Vagina (tissue), 2 donors: ENCODE measurements around the gene UBL3. TPM values are rescaled to one million over a fixed set of nuclear protein-coding genes. Genes with fewer than 3 reads are reported as not detected.

ENCODE experiments used
- DNase-seq, 2 donors: peaks; one replicate each; pipeline ENCODE4 v3.0.0-alpha.2; 2017; ENCODE audit errors: extremely low spot score in 2 of 2
- H3K27ac ChIP-seq: fragments of 200-600 bp; sonication (generic); one replicate; pipeline ENCODE4 v1.5.1; 2019
- H3K27me3 ChIP-seq: fragments of 200-600 bp; sonication (generic); one replicate; pipeline ENCODE4 v1.5.1; 2019
- H3K36me3 ChIP-seq, 2 donors: fragments of 200-600 bp; sonication (generic); one replicate each; pipeline ENCODE4 v1.5.1; 2017 to 2019
- H3K4me1 ChIP-seq: fragments of 200-600 bp; sonication (generic); one replicate; pipeline ENCODE4 v1.5.1; 2019
- H3K4me3 ChIP-seq, 2 donors: fragments of 200-600 bp; sonication (generic); 1 replicate in 1 of 2; 2 replicates in 1 of 2; pipeline ENCODE4 v1.5.1; 2016 to 2019
- H3K9me3 ChIP-seq: fragments of 200-600 bp; sonication (generic); one replicate; pipeline ENCODE4 v1.5.1; 2019
- POLR2A ChIP-seq, 2 donors: fragments of 450-650 bp; IDR thresholded peaks; one replicate each; pipeline ENCODE4 v1.6.1; 2017; ENCODE audit warnings: antibody characterized with exemption in 2 of 2, mild to moderate bottlenecking in 2 of 2, moderate library complexity in 2 of 2
- POLR2AphosphoS5 ChIP-seq, 2 donors: sonication (generic); formaldehyde crosslinking; IDR thresholded peaks; one replicate each; pipeline ENCODE4 v1.9.0; 2017; ENCODE audit warnings: antibody characterized with exemption in 2 of 2, mild to moderate bottlenecking in 2 of 2, low read depth in 1 of 2; ENCODE audit not compliant: insufficient read depth in 1 of 2
- intact Hi-C: fragments of 100-400 bp; cut with DNase I; formaldehyde crosslinking; loops from one replicate; pipeline ENCODE4 v1.15.1; 2023
- total RNA-seq: library from RNA; depleted of rRNA; stranded (reverse); fragments of >200 nt; gene quantifications from one replicate; pipeline ENCODE4 v1.2.3, GENCODE V29; 2016
- TF ChIP-seq, protein P1 (sequence below), 3 experiments: fragments of 450-650 bp in 2 of 3; fragments of 200-600 bp in 1 of 3; sonication (generic) in 1 of 3; IDR thresholded peaks; one replicate each; pipeline ENCODE4 v1.5.1; 2017 to 2019; ENCODE audit warnings: antibody characterized with exemption in 3 of 3, mild to moderate bottlenecking in 2 of 3, moderate library complexity in 2 of 3

The UBL3 gene
- total RNA-seq, 1 donor from 2014 or later = 33.4 TPM

DNA sequence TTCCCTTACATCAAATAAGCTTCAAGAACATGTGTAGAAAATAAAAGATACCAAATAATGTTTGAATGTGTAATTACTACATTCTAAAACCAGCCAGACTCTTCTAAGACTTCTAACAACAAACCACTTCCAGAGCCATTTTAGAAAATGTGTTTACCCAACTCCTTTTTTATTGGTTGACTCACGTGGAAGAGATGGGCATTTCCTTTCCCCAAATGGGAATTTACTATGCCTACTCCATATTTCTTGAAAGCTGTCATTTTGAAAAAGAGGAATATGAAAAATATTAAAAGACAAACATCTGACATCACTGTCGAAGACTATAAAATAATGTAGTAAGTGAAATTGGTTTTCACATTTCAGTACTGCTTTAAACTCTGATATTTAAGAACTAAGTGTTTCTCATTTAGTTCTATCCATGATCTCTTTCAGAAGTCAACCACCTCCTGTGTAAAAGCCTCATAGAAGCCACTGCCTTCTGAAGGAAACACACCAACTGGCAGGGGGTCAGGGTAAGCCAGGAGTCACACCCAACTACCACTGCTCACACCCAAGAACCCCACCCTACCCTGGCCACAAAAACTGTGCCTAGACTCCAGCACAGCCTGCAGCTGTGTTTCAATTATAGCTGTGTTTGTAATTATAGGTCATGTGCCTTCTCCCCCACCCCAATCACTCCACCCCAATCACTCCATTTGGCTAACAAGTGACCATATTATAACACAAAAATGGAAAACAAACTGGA is 86.8 kb downstream of the UBL3 start:
- intact Hi-C loops = no loop called here
- H3K27ac ChIP-seq = no peak overlapping the region

GRCh38 chr13:29761815-29762214 is 88.6 kb downstream of the UBL3 start:
- intact Hi-C loops = no loop called here
- TF ChIP-seq POLR2A (IDR thresholded peaks at IDR 0.05) = no peak
- TF ChIP-seq, protein P1, sequence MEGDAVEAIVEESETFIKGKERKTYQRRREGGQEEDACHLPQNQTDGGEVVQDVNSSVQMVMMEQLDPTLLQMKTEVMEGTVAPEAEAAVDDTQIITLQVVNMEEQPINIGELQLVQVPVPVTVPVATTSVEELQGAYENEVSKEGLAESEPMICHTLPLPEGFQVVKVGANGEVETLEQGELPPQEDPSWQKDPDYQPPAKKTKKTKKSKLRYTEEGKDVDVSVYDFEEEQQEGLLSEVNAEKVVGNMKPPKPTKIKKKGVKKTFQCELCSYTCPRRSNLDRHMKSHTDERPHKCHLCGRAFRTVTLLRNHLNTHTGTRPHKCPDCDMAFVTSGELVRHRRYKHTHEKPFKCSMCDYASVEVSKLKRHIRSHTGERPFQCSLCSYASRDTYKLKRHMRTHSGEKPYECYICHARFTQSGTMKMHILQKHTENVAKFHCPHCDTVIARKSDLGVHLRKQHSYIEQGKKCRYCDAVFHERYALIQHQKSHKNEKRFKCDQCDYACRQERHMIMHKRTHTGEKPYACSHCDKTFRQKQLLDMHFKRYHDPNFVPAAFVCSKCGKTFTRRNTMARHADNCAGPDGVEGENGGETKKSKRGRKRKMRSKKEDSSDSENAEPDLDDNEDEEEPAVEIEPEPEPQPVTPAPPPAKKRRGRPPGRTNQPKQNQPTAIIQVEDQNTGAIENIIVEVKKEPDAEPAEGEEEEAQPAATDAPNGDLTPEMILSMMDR (IDR thresholded peaks at IDR 0.05) = no peak
- no peak for TF ChIP-seq POLR2AphosphoS5 (IDR thresholded peaks at IDR 0.05; ENCODE audit: insufficient read depth in 1 of 2, low read depth in 1 of 2)
- H3K4me1 ChIP-seq = peaks cover 6% of the 10 kb centered on the region
- H3K27me3 ChIP-seq = no peaks in the 10 kb centered on the region
- DNase-seq = no peak
- peaks cover 0 to 4% of the 10 kb centered on the region in 2 donors for H3K36me3 ChIP-seq
- H3K9me3 ChIP-seq = no peaks in the 10 kb centered on the region
- no peak overlapping the region for H3K4me3 ChIP-seq
- H3K27ac ChIP-seq = no peak overlapping the region

More for the DNA sequence above, 86.8 kb downstream of the UBL3 start:
- TF ChIP-seq POLR2AphosphoS5 (IDR thresholded peaks at IDR 0.05; ENCODE audit: insufficient read depth in 1 of 2, low read depth in 1 of 2) (no peak), POLR2A (IDR thresholded peaks at IDR 0.05) (no peak)
- TF ChIP-seq, protein P1 (IDR thresholded peaks at IDR 0.05) = no peak
- Histone ChIP-seq H3K9me3 (no peaks in the 10 kb centered on the region), H3K4me1 (peaks cover 6% of the 10 kb centered on the region), H3K27me3 (no peaks in the 10 kb centered on the region), H3K4me3 (no peak overlapping the region), H3K36me3 (peaks cover 0 to 4% of the 10 kb centered on the region in 2 donors)
- no peak for DNase-seq

- intact Hi-C loops = no loop called here
- DNase-seq = no peak
- Histone ChIP-seq H3K27me3 (no peaks in the 10 kb centered on the region), H3K4me1 (peaks cover 6% of the 10 kb centered on the region), H3K9me3 (no peaks in the 10 kb centered on the region), H3K27ac (no peak overlapping the region), H3K4me3 (no peak overlapping the region), H3K36me3 (no peaks in the 10 kb centered on the region)
- no peak for TF ChIP-seq POLR2AphosphoS5 (IDR thresholded peaks at IDR 0.05; ENCODE audit: insufficient read depth in 1 of 2, low read depth in 1 of 2)
- TF ChIP-seq, protein P1 (IDR thresholded peaks at IDR 0.05) = no peak
- no peak for TF ChIP-seq POLR2A (IDR thresholded peaks at IDR 0.05)
Measured at GRCh38 chr13:29761160-29761559, 89.3 kb downstream of the UBL3 start.

DNA sequence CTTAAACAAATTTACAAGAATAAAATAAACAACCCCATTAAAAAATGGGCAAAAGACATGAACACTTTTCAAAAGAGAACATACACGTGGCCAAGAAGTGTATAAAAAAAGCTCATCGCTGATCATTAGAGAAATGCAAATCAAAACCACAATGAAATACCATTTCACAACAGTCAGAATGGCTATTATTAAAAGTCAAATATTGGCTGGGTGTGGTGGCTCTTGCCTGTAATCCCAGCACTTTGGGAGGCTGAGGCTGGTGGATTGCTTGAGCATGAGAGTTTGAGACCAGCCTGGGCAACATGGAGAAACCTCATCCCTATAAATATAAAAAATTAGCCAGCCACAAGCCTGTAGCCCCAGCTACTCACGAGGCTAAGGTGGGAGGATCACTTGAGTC is 89.9 kb downstream of the UBL3 start:
- DNase-seq = no peak
- Histone ChIP-seq H3K27ac (no peak overlapping the region), H3K4me1 (peaks cover 6% of the 10 kb centered on the region), H3K36me3 (no peaks in the 10 kb centered on the region), H3K9me3 (no peaks in the 10 kb centered on the region), H3K27me3 (no peaks in the 10 kb centered on the region), H3K4me3 (no peak overlapping the region)
- TF ChIP-seq POLR2A (IDR thresholded peaks at IDR 0.05) (no peak), POLR2AphosphoS5 (IDR thresholded peaks at IDR 0.05; ENCODE audit: insufficient read depth in 1 of 2, low read depth in 1 of 2) (no peak)
- TF ChIP-seq, protein P1 (IDR thresholded peaks at IDR 0.05) = no peak
- intact Hi-C loops = no loop called here

- Histone ChIP-seq H3K9me3 (no peaks in the 10 kb centered on the region), H3K4me3 (no peak overlapping the region), H3K27me3 (no peaks in the 10 kb centered on the region), H3K27ac (no peak overlapping the region), H3K36me3 (no peaks in the 10 kb centered on the region), H3K4me1 (peaks cover 11% of the 10 kb centered on the region)
- TF ChIP-seq POLR2AphosphoS5 (IDR thresholded peaks at IDR 0.05; ENCODE audit: insufficient read depth in 1 of 2, low read depth in 1 of 2) (no peak), POLR2A (IDR thresholded peaks at IDR 0.05) (no peak)
- TF ChIP-seq, protein P1 (IDR thresholded peaks at IDR 0.05) = no peak
- intact Hi-C loops = loop anchor here (10.0 kb wide), 1 partner anchor 244 kb away; no protein-coding TSS in a partner anchor
- DNase-seq = no peak
Measured at GRCh38 chr13:29758531-29759114, 91.8 kb downstream of the UBL3 start.
